Ishikawa (cell line): Measurements from ENCODE around the gene CARD11.

Experiments
- CEBPB ChIP-seq: IDR thresholded peaks from 2 replicates; pipeline ENCODE4 v1.6.1; 2012
- CREB1 ChIP-seq: IDR thresholded peaks from 2 replicates; pipeline ENCODE4 v1.6.1; 2012; ENCODE audit warnings: low read depth
- EGR1 ChIP-seq: IDR thresholded peaks from 2 replicates; pipeline ENCODE4 v1.6.1; 2012
- EP300 ChIP-seq: IDR thresholded peaks from 2 replicates; pipeline ENCODE4 v1.6.1; 2012; ENCODE audit warnings: borderline replicate concordance
- FOXM1 ChIP-seq: IDR thresholded peaks from 2 replicates; pipeline ENCODE4 v1.6.1; 2012; ENCODE audit warnings: low read depth, borderline replicate concordance
- MAX ChIP-seq: IDR thresholded peaks from 2 replicates; pipeline ENCODE4 v1.6.1; 2012
- NFIC ChIP-seq: IDR thresholded peaks from 2 replicates; pipeline ENCODE4 v1.6.1; 2012
- RAD21 ChIP-seq: IDR thresholded peaks from 2 replicates; pipeline ENCODE4 v1.6.1; 2012; ENCODE audit warnings: low read depth
- TAF1 ChIP-seq: IDR thresholded peaks from 2 replicates; pipeline ENCODE4 v1.6.1; 2012; ENCODE audit warnings: low read depth, mild to moderate bottlenecking
- TCF12 ChIP-seq: IDR thresholded peaks from 2 replicates; pipeline ENCODE4 v1.6.1; 2012; ENCODE audit warnings: low read depth
- TEAD4 ChIP-seq: IDR thresholded peaks from 2 replicates; pipeline ENCODE4 v1.6.1; 2012
- YY1 ChIP-seq: IDR thresholded peaks from 2 replicates; pipeline ENCODE4 v1.6.1; 2012; ENCODE audit warnings: low read depth
- ZBTB7A ChIP-seq: IDR thresholded peaks from 2 replicates; pipeline ENCODE4 v1.6.1; 2012; ENCODE audit warnings: low read depth
- TF ChIP-seq, protein P1 (sequence below): IDR thresholded peaks from 2 replicates; pipeline ENCODE4 v1.6.1; 2012
- TF ChIP-seq, protein P2 (sequence below): IDR thresholded peaks from 2 replicates; pipeline ENCODE4 v1.6.1; 2012; ENCODE audit warnings: low read depth, mild to moderate bottlenecking

CARD11 gene

DNA sequence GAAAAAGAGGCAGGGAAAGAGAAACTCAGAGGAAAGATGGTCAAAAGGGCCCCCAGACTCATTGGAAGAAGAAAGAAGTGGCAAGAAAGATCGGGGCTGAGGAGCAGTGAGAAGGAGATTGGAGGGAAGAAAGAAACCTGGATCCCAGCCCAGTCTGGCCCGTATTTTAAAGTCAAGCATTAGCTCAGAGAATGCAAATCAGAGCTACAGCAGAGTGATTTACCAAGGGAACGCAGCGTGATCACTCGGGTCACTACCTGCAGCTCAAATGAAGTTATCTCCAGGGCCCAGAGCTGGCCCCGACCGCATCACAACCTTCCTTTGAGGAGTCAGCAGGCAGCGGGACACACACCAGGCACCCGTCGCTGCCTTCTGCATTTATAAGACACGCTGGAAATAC lies 72.8 kb downstream of the CARD11 start:
- TF ChIP-seq CREB1 (no peak), CEBPB (no peak), YY1 (no peak), ZBTB7A (no peak), TEAD4 (no peak)
- TF ChIP-seq, protein P1, sequence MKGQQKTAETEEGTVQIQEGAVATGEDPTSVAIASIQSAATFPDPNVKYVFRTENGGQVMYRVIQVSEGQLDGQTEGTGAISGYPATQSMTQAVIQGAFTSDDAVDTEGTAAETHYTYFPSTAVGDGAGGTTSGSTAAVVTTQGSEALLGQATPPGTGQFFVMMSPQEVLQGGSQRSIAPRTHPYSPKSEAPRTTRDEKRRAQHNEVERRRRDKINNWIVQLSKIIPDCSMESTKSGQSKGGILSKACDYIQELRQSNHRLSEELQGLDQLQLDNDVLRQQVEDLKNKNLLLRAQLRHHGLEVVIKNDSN: no peak

DNA sequence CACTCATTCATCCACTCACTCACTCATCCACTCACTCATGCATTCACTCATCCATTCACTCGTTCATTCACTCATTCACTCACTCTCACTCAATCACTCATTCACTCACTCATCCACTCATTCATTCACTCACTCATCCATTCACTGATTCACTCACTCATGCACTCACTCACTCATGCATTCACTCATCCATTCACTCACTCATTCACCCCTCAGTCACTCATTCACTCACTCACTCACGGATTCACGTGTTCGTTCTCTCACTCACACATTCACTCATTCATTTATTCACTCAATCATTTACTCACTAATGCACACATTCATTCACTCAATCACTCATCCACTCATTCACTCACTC lies 73.4 kb downstream of the CARD11 start:
- TF ChIP-seq, protein P2, sequence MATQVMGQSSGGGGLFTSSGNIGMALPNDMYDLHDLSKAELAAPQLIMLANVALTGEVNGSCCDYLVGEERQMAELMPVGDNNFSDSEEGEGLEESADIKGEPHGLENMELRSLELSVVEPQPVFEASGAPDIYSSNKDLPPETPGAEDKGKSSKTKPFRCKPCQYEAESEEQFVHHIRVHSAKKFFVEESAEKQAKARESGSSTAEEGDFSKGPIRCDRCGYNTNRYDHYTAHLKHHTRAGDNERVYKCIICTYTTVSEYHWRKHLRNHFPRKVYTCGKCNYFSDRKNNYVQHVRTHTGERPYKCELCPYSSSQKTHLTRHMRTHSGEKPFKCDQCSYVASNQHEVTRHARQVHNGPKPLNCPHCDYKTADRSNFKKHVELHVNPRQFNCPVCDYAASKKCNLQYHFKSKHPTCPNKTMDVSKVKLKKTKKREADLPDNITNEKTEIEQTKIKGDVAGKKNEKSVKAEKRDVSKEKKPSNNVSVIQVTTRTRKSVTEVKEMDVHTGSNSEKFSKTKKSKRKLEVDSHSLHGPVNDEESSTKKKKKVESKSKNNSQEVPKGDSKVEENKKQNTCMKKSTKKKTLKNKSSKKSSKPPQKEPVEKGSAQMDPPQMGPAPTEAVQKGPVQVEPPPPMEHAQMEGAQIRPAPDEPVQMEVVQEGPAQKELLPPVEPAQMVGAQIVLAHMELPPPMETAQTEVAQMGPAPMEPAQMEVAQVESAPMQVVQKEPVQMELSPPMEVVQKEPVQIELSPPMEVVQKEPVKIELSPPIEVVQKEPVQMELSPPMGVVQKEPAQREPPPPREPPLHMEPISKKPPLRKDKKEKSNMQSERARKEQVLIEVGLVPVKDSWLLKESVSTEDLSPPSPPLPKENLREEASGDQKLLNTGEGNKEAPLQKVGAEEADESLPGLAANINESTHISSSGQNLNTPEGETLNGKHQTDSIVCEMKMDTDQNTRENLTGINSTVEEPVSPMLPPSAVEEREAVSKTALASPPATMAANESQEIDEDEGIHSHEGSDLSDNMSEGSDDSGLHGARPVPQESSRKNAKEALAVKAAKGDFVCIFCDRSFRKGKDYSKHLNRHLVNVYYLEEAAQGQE: no peak
- TF ChIP-seq MAX: no peak
- TF ChIP-seq TCF12: no peak
- TF ChIP-seq TAF1: no peak
- TF ChIP-seq ZBTB7A: no peak
- no peak for TF ChIP-seq CEBPB
- TF ChIP-seq YY1: no peak
- no peak for TF ChIP-seq CREB1
- no peak for TF ChIP-seq RAD21
- no peak for TF ChIP-seq EGR1
- no peak for TF ChIP-seq EP300
- no peak for TF ChIP-seq TEAD4
- no peak for TF ChIP-seq NFIC
- TF ChIP-seq, protein P1: no peak
- no peak for TF ChIP-seq FOXM1

GRCh38 chr7:2969398-2970306 lies 74.0 kb downstream of the CARD11 start:
- no peak for TF ChIP-seq EGR1
- TF ChIP-seq TAF1: no peak

DNA sequence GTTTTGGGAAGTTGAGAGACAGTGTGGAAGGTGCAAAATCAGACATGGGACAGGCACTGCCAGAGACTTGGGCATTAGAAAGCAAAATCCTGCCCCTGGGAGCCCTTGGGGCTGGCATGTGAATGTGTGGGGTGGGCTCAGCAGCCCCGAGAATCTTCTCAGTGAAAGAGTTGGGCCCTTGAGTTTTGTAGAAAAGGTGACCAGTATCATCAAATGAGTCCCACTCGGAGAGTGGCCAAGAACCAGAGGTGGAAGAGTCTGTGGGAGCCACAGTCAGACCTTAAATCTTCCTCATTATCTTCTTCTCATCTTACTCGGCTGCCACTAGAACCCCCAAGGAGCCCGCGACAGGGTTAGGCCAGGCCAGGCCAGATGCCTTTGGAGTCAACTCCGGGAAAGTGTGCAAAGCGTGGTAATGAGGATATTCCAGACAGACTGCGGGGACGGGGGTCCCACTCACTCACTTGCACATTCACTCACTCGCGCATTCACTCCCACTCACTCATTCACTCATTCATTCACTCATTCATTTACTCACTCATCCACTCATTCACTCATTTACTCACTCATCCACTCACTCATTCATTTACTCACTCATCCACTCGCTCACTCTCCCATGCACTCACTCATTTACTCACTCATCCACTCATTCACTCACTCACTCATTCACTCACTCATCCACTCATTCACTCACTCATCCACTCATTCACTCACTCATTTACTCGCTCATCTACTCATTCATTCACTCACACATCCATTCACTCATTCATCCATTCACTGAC lies 74.9 kb downstream of the CARD11 start:
- TF ChIP-seq, protein P2: no peak
- no peak for TF ChIP-seq EGR1
- TF ChIP-seq NFIC: no peak
- TF ChIP-seq EP300: no peak
- TF ChIP-seq CEBPB: no peak
- TF ChIP-seq CREB1: no peak
- no peak for TF ChIP-seq MAX

- no peak for TF ChIP-seq TEAD4
- TF ChIP-seq TAF1: no peak
- TF ChIP-seq, protein P2: no peak
- no peak for TF ChIP-seq EGR1
- TF ChIP-seq EP300: no peak
- no peak for TF ChIP-seq ZBTB7A
- TF ChIP-seq FOXM1: no peak
- TF ChIP-seq RAD21: no peak
- TF ChIP-seq, protein P1: no peak
- TF ChIP-seq YY1: no peak
- TF ChIP-seq NFIC: no peak
- TF ChIP-seq MAX: no peak
- TF ChIP-seq CREB1: no peak
- no peak for TF ChIP-seq TCF12
- no peak for TF ChIP-seq CEBPB
Measured at GRCh38 chr7:2968176-2968575, 75.5 kb downstream of the CARD11 start.
